Adrenal gland (tissue), 12 donors: ENCODE data around the gene SLC22A4. TPM values are rescaled to one million over a fixed set of nuclear protein-coding genes. Genes with fewer than 3 reads are reported as not detected.

Source experiments
- DNase-seq, 7 donors: peaks; one replicate each; pipeline ENCODE4 v3.0.0-alpha.2; 2019 to 2020
- H3K27ac ChIP-seq, 5 donors: fragments of 200-600 bp; sonication (generic) in 4 of 5; 1 replicate in 3 of 5; 2 replicates in 2 of 5; pipeline versions ENCODE4 v1.5.1 to v1.8.0; 2016 to 2020; ENCODE audit warnings: mild to moderate bottlenecking in 1 of 5
- H3K27me3 ChIP-seq: fragments of 200-600 bp; 2 replicates; pipeline ENCODE4 v1.8.0; 2021
- H3K36me3 ChIP-seq, 2 donors: fragments of 200-600 bp; replicated peaks in 1 of 2; 1 replicate in 1 of 2; 2 replicates in 1 of 2; pipeline versions ENCODE4 v1.5.1 to v1.8.0; 2018 to 2022
- H3K4me1 ChIP-seq, 2 donors: fragments of 200-600 bp; replicated peaks in 1 of 2; 1 replicate in 1 of 2; 2 replicates in 1 of 2; pipeline versions ENCODE4 v1.5.1 to v1.8.0; 2018 to 2021
- H3K4me3 ChIP-seq, 4 donors: fragments of 200-600 bp; sonication (generic) in 3 of 4; one replicate each; pipeline ENCODE4 v1.5.1; 2016 to 2018
- H3K9me3 ChIP-seq, 3 donors: fragments of 200-600 bp; sonication (generic) in 1 of 3; replicated peaks in 1 of 3; 1 replicate in 2 of 3; 2 replicates in 1 of 3; pipeline versions ENCODE4 v1.5.1 to v1.8.0; 2016 to 2021
- CTCF ChIP-seq, 6 experiments: fragments of 450-650 bp in 4 of 6; fragments of 200-600 bp in 2 of 6; sonication (generic) in 1 of 6; IDR thresholded peaks; 1 replicate in 5 of 6; 2 replicates in 1 of 6; pipeline versions ENCODE4 v1.5.1 to v1.8.0; 2016 to 2021; ENCODE audit warnings: antibody characterized with exemption in 6 of 6, mild to moderate bottlenecking in 2 of 6, moderate library complexity in 1 of 6
- POLR2A ChIP-seq, 2 donors: fragments of 450-650 bp; IDR thresholded peaks; one replicate each; pipeline ENCODE4 v1.6.1; 2017; ENCODE audit warnings: antibody characterized with exemption in 2 of 2, mild to moderate bottlenecking in 2 of 2, moderate library complexity in 1 of 2
- WGBS, 4 donors: extraction: QIAGEN DNeasy Blood & Tissue Kit in 2 of 4; methylation state at CpG; one replicate each; pipeline versions ENCODE4 v1.1.5 to v1.1.7; 2013 to 2017; 5-methylcytosine and 5-hydroxymethylcytosine counted together
- intact Hi-C, 2 donors: fragments of 100-400 bp; cut with DNase I; formaldehyde crosslinking; loops; one replicate each; pipeline versions ENCODE4 v1.14.1 to v1.15.0; 2022 to 2023
- polyA plus RNA-seq, 3 donors: library from polyadenylated mRNA; stranded (reverse); fragments of 200-250 nt in 2 of 3; fragments of 350-450 nt in 1 of 3; fragmentation: Illumina TruSeq in 1 of 3; extraction: RNeasy Lipid Tissue Mini Kit (QIAGEN cat#74804) in 1 of 3; gene quantifications; one replicate each; pipeline ENCODE4 v1.2.3, GENCODE V29; 2013 to 2014
- total RNA-seq, 9 donors: library from RNA; depleted of rRNA in 4 of 9; stranded (reverse); fragments of >200 nt in 4 of 9; fragments of 120-200 nt in 1 of 9; fragmentation: NEBNext Ultra II Directional in 1 of 9; extraction: Animal tissue kit (Norgen Biotek cat#: 25700) in 1 of 9; gene quantifications; one replicate each; pipeline versions ENCODE4 v1.1.0 to v1.2.4, GENCODE V29; 2013 to 2023
- donor health status: healthy with polysubstance abuse.
- donor health status: Bipolar disorder and iron deficiency.
- donor health status: DM: yes; HTN: yes; CAD: no.
- donor health status: DM: no; HTN: no; CAD: no.
- donor health status: DM: no; HTN: no; CAD: no.
- donor health status: DM: yes; HTN: yes; CAD: no.

The SLC22A4 gene
- total and polyA plus RNA-seq, 12 donors: 1.4 to 8.2 (median 3.2) TPM

GRCh38 chr5:132384506-132385050, 90.4 kb downstream of the SLC22A4 start:
- peaks cover 23 to 42% of the 10 kb centered on the region in 2 donors for H3K4me1 ChIP-seq
- 82 to 96% (median 91%) methylated on average over 3 to 4 of the region's 4 CpGs for WGBS, 4 donors
- intact Hi-C loops: loop anchor here in 1 of 2 donors (5.0 to 10.0 kb wide), 2 partner anchors 118 to 430 kb away; partner anchors contain the start of gene SOWAHA
- TF ChIP-seq CTCF (IDR thresholded peaks at IDR 0.05): no peak
- no peak for TF ChIP-seq POLR2A (IDR thresholded peaks at IDR 0.05)
- H3K9me3 ChIP-seq: no peaks in the 10 kb centered on the region
- H3K36me3 ChIP-seq: peaks cover 0 to 8% of the 10 kb centered on the region in 2 donors
- no peak overlapping the region for H3K4me3 ChIP-seq
- no peaks in the 10 kb centered on the region for H3K27me3 ChIP-seq
- no peak overlapping the region for H3K27ac ChIP-seq
- no peak for DNase-seq

GRCh38 chr5:132385326-132386105, 91.3 kb downstream of the SLC22A4 start:
- WGBS, 4 donors: 22 to 28% (median 25%) methylated on average over 9 of the region's 9 CpGs
- intact Hi-C loops: loop anchor here (2.0 to 10.0 kb wide), 3 partner anchors 115 to 429 kb away; partner anchors contain the start of gene SOWAHA (in 1 of the 2)
- no peak overlapping the region for H3K4me3 ChIP-seq
- H3K27ac ChIP-seq: peak overlapping the region in 2 of 5 donors; percentile 49 to 73
- H3K4me1 ChIP-seq: peaks cover 23 to 46% of the 10 kb centered on the region in 2 donors
- no peaks in the 10 kb centered on the region for H3K27me3 ChIP-seq
- peak; percentile 41 to 88 (median 86) for TF ChIP-seq CTCF (IDR thresholded peaks at IDR 0.05)
- TF ChIP-seq POLR2A (IDR thresholded peaks at IDR 0.05): no peak
- peaks cover 0 to 8% of the 10 kb centered on the region in 2 donors for H3K36me3 ChIP-seq
- DNase-seq: peak; percentile 67 to 87 (median 79)
- H3K9me3 ChIP-seq: no peaks in the 10 kb centered on the region

GRCh38 chr5:132386644-132387286, 92.6 kb downstream of the SLC22A4 start:
- Histone ChIP-seq H3K4me3 (no peak overlapping the region), H3K36me3 (peaks cover 0 to 8% of the 10 kb centered on the region in 2 donors), H3K9me3 (no peaks in the 10 kb centered on the region), H3K27ac (peak overlapping the region in 3 of 5 donors; percentile 84 to 93 (median 89)), H3K4me1 (peaks cover 23 to 46% of the 10 kb centered on the region in 2 donors), H3K27me3 (no peaks in the 10 kb centered on the region)
- TF ChIP-seq POLR2A (IDR thresholded peaks at IDR 0.05) (no peak), CTCF (IDR thresholded peaks at IDR 0.05) (peak; percentile 39 to 92 (median 80))
- peak; percentile 65 to 90 (median 78) for DNase-seq
- intact Hi-C loops: loop anchor here (2.0 to 10.0 kb wide), 3 partner anchors 114 to 428 kb away; partner anchors contain the start of gene SOWAHA (in 1 of the 2)
- WGBS, 4 donors: 21 to 40% (median 29%) methylated on average over 9 to 10 of the region's 10 CpGs
